CD4-positive, alpha-beta memory T cell (primary cell): ENCODE data around the gene EXOC3. TPM values are rescaled to one million over a fixed set of nuclear protein-coding genes. Genes with fewer than 3 reads are reported as not detected.
"Not testable (repeated sequence)": the region's sequence is repeated elsewhere in the genome, so short reads cannot be mapped to it uniquely, and the experiment has no call there.

Experiments used
- CTCF ChIA-PET: fragments of 350-600 bp; sonication (Branson Sonifier 250); formaldehyde crosslinking; loops from one replicate; lab custom pipeline; 2021; ENCODE audit warnings: inconsistent platforms; ENCODE audit not compliant: partially characterized antibody; lab: Charles Lee
- POLR2A ChIA-PET: fragments of 350-600 bp; sonication (Branson Sonifier 250); formaldehyde crosslinking; loops from one replicate; lab custom pipeline; 2021; ENCODE audit not compliant: partially characterized antibody; lab: Charles Lee
- DNase-seq, 5 donors: peaks; one replicate each; pipeline versions ENCODE4 v3.0.0 to v3.0.0-alpha.2; 2020 to 2022; ENCODE audit warnings: mixed read lengths in 1 of 5
- H3K27ac ChIP-seq: one replicate; pipeline ENCODE4 v1.7.0; 2013; ENCODE audit warnings: low read depth, low read length
- H3K27me3 ChIP-seq: 2 replicates; pipeline ENCODE4 v1.7.0; 2013; ENCODE audit warnings: mild to moderate bottlenecking, low read length, moderate library complexity; ENCODE audit not compliant: insufficient read depth
- H3K36me3 ChIP-seq: 2 replicates; pipeline ENCODE4 v1.7.0; 2013; ENCODE audit warnings: mild to moderate bottlenecking, low read length, moderate library complexity; ENCODE audit not compliant: insufficient read depth
- H3K4me1 ChIP-seq: 2 replicates; pipeline ENCODE4 v1.7.0; 2013; ENCODE audit warnings: mild to moderate bottlenecking, low read length, moderate library complexity; ENCODE audit not compliant: insufficient read depth
- H3K4me3 ChIP-seq, 2 donors: one replicate each; pipeline ENCODE4 v1.7.0; 2013; ENCODE audit warnings: low read length in 2 of 2, mild to moderate bottlenecking in 1 of 2
- H3K9me3 ChIP-seq, 2 donors: one replicate each; pipeline ENCODE4 v1.7.0; 2013; ENCODE audit warnings: low read length in 2 of 2, control low read depth in 1 of 2; ENCODE audit not compliant: control insufficient read depth in 1 of 2
- H3K27ac Mint-ChIP-seq, 7 donors: one replicate each; pipeline ENCODE4 v1.8.0; 2020 to 2021; ENCODE audit warnings: mixed read lengths in 7 of 7, mild to moderate bottlenecking in 6 of 7, inconsistent platforms in 3 of 7, moderate library complexity in 3 of 7
- H3K27me3 Mint-ChIP-seq, 2 donors: one replicate each; pipeline ENCODE4 v1.8.0; 2020 to 2021; ENCODE audit warnings: mixed read lengths in 2 of 2
- H3K36me3 Mint-ChIP-seq, 2 donors: one replicate each; pipeline ENCODE4 v1.8.0; 2020 to 2021; ENCODE audit warnings: mixed read lengths in 2 of 2, inconsistent platforms in 1 of 2, mild to moderate bottlenecking in 1 of 2
- H3K4me1 Mint-ChIP-seq, 4 donors: one replicate each; pipeline ENCODE4 v1.8.0; 2020 to 2021; ENCODE audit warnings: mixed read lengths in 4 of 4, mild to moderate bottlenecking in 1 of 4
- H3K4me3 Mint-ChIP-seq, 8 donors: one replicate each; pipeline ENCODE4 v1.8.0; 2020 to 2021; ENCODE audit warnings: mixed read lengths in 8 of 8, mild to moderate bottlenecking in 7 of 8, moderate library complexity in 6 of 8, inconsistent platforms in 3 of 8
- H3K9me3 Mint-ChIP-seq, 8 donors: one replicate each; pipeline ENCODE4 v1.8.0; 2020 to 2021; ENCODE audit warnings: mixed read lengths in 8 of 8, mild to moderate bottlenecking in 5 of 8, inconsistent platforms in 3 of 8, moderate library complexity in 1 of 8
- intact Hi-C: fragments of 100-400 bp; cut with micrococcal nuclease; formaldehyde crosslinking; loops from one replicate; pipeline ENCODE4 v1.15.1; 2023
- polyA plus RNA-seq, 2 donors: library from polyadenylated mRNA; unstranded; fragments of 300-500 nt; fragmentation: Illumina TruSeq; gene quantifications; one replicate each; pipeline ENCODE4 v1.2.3, GENCODE V29; 2021
- total RNA-seq, 2 experiments: library from RNA; stranded (reverse); gene quantifications; one replicate each; pipeline ENCODE4 v1.2.3, GENCODE V29; 2021

The EXOC3 gene
- total and polyA plus RNA-seq, 4 experiments from 2014 or later = 32.0 to 96.1 (median 62.9) TPM

DNA sequence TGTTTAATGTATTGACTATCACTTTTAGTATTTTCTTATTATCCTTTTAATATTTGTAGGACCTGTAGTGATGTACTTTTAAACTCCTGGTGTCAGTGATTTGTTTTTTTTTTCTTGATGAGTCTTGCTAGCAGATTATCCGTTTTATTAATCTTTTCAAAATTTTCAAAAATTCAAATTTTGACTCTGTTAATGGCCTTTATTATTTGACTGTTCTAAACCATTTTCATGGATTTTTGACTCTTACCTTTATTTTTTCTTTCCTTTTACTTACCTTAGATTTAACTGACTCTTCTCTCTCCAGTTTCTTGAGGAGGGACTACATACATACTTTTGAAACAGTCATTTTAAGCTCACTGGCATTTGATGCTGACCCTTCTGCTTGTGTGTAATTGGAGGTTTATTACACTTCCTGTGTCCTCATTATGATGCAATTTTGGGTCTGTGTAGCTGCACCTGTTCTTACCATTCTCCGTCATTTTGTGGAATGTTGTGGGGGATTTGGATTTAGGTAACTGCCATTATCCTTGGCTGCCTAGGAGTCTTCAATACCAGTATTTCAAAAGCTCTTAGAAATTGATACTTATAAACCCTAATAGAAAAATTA, 32.0 kb upstream of the EXOC3 start:
- Histone ChIP-seq H3K4me1 (no peaks in the 10 kb centered on the region), H3K27ac (no peak overlapping the region), H3K4me3 (no peak overlapping the region), H3K9me3 (no peaks in the 10 kb centered on the region), H3K27me3 (no peaks in the 10 kb centered on the region), H3K36me3 (no peaks in the 10 kb centered on the region)
- CTCF ChIA-PET = no interaction called here
- intact Hi-C loops = no loop called here
- H3K4me3 Mint-ChIP-seq = no peak overlapping the region
- no peaks in the 10 kb centered on the region for H3K9me3 Mint-ChIP-seq
- POLR2A ChIA-PET = no interaction called here
- no peaks in the 10 kb centered on the region for H3K36me3 Mint-ChIP-seq
- H3K27me3 Mint-ChIP-seq = peaks cover 5 to 11% of the 10 kb centered on the region in 2 donors
- H3K27ac Mint-ChIP-seq = no peak overlapping the region
- DNase-seq = no peak
- H3K4me1 Mint-ChIP-seq = peaks cover 0 to 5% (median 0%) of the 10 kb centered on the region in 4 donors

DNA sequence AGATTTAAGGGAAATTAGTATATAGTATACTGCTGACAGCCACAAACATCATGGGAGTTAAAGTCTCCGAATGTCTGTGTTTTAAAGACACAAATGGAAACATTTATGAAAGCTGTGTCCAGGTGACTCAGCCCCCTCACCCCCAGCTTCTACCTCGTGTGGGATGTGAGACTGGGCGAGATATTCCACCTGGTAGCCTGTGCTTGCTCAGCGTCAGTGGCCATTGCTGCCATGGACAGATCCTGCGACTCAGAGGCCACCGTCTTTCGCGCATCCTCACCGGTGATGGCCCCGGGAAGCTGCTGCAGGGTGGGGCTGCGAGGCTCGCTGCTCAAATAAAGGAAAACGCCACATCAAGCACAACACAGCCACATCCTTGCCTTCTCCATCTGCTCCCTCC, 31.2 kb upstream of the EXOC3 start:
- ChIA-PET CTCF (no interaction called here), POLR2A (no interaction called here)
- Mint-ChIP-seq H3K9me3 (no peaks in the 10 kb centered on the region), H3K27ac (no peak overlapping the region), H3K27me3 (peaks cover 5 to 10% of the 10 kb centered on the region in 2 donors), H3K36me3 (no peaks in the 10 kb centered on the region), H3K4me1 (peaks cover 0 to 5% (median 0%) of the 10 kb centered on the region in 4 donors), H3K4me3 (no peak overlapping the region)
- intact Hi-C loops = no loop called here
- DNase-seq = no peak
- H3K4me1 ChIP-seq = no peaks in the 10 kb centered on the region
- H3K27ac ChIP-seq = no peak overlapping the region
- H3K36me3 ChIP-seq = no peaks in the 10 kb centered on the region
- H3K4me3 ChIP-seq = no peak overlapping the region
- no peaks in the 10 kb centered on the region for H3K27me3 ChIP-seq
- H3K9me3 ChIP-seq = no peaks in the 10 kb centered on the region

DNA sequence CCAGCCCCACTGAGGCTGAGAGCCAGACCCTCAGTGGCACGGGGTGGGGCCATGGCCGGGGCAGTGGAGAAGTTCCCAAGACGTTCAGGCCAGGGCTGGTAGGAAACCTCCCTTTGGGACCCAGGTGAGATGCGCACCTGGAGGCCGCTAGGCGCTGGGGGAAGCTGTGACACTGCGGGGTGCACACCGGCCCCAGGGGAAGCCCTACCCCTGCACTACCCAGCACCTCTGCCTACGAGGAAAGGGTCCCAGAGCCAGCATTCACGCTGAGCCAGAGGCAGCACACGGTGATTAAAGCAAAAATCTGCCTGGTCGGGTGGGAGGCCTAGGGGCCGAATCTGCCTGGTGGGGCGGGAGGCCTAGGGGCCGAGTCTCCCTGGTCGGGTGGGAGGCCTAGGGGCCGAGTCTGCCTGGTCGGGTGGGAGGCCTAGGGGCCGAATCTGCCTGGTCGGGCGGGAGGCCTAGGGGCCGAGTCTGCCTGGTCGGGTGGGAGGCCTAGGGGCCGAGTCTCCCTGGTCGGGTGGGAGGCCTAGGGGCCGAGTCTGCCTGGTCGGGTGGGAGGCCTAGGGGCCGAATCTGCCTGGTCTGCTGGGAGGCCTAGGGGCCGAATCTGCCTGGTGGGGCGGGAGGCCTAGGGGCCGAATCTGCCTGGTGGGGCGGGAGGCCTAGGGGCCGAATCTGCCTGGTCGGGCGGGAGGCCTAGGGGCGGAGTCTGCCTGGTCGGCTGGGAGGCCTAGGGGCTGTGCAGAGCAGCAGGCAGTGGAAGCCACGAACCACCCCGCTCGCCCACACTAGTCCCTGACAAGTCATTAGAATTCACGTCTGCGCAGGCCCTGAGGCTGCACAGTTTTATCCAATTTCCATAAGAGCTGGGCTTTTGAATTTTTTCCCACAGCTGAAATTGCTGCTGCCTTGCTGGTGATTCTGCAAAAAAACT, 27.7 kb upstream of the EXOC3 start:
- H3K27ac Mint-ChIP-seq, H3K4me3 ChIP-seq, POLR2A ChIA-PET, intact Hi-C loops, H3K4me1 Mint-ChIP-seq, H3K36me3 Mint-ChIP-seq, H3K9me3 Mint-ChIP-seq, H3K9me3 ChIP-seq, H3K4me1 ChIP-seq, H3K36me3 ChIP-seq, H3K4me3 Mint-ChIP-seq, H3K27me3 Mint-ChIP-seq, H3K27ac ChIP-seq, DNase-seq, CTCF ChIA-PET, H3K27me3 ChIP-seq: not testable (repeated sequence)

DNA sequence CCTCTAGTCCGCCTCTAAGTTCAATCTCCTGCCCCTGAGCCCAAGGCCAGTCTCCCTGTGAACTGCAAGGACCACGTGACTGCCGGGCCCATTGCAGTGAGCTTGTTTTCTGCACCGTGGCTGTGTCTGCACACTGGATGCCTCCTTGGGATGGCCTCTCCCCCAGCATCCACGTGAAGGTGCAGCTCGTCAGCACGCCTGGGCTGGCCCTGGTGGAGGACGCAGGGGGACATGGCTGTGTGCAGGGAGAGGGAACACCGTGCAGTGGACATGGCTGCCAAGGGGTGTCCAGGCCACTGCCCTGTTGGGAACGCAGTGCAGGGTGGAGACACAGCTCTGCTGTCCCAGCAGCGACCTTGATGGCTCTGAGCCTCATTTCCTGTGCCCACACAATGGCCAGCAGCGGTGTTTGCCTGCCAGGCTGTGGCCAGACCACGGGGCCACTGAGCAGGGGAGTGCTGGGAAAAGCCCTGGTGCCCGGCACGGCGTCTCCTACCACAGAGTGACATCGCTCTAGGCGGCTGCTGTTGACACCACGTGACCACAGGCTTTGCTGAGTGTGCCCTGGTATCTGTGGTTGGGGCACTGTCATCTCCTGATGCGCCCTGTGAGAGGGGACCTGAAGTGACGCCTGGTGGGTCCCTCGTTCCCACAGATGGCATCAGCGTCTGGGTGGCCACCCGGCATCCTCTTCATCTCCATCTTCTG, 26.9 kb upstream of the EXOC3 start:
- no peaks in the 10 kb centered on the region for H3K9me3 ChIP-seq
- CTCF ChIA-PET = no interaction called here
- DNase-seq = no peak
- H3K27ac Mint-ChIP-seq = no peak overlapping the region
- H3K4me1 ChIP-seq = no peaks in the 10 kb centered on the region
- peaks cover 4 to 9% of the 10 kb centered on the region in 2 donors for H3K27me3 Mint-ChIP-seq
- POLR2A ChIA-PET = no interaction called here
- no peak overlapping the region for H3K4me3 ChIP-seq
- H3K27me3 ChIP-seq = no peaks in the 10 kb centered on the region
- no peaks in the 10 kb centered on the region for H3K9me3 Mint-ChIP-seq
- no peaks in the 10 kb centered on the region for H3K36me3 Mint-ChIP-seq
- no peaks in the 10 kb centered on the region for H3K36me3 ChIP-seq
- intact Hi-C loops = no loop called here
- H3K4me3 Mint-ChIP-seq = no peak overlapping the region
- peaks cover 0 to 5% (median 0%) of the 10 kb centered on the region in 4 donors for H3K4me1 Mint-ChIP-seq
- no peak overlapping the region for H3K27ac ChIP-seq

DNA sequence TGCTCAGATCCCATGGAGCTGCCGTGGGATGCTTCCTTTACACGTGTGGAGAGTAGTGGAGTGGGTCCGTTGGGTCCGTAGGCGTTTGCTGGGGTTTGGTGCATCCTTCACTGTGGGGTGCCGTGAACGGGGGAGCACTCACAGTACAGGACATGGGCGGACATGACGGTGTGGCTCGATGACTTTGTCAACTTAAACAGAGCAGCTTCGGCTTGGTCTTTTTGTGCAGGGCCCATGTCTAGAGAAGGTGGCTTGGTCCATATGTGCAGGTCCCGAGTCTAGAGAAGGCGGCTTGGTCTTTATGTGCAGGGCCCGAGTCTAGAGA, 26.4 kb upstream of the EXOC3 start:
- Histone ChIP-seq H3K9me3 (no peaks in the 10 kb centered on the region), H3K4me1 (no peaks in the 10 kb centered on the region), H3K4me3 (no peak overlapping the region), H3K27ac (no peak overlapping the region), H3K27me3 (no peaks in the 10 kb centered on the region), H3K36me3 (no peaks in the 10 kb centered on the region)
- intact Hi-C loops = no loop called here
- ChIA-PET CTCF (no interaction called here), POLR2A (no interaction called here)
- Mint-ChIP-seq H3K4me3 (no peak overlapping the region), H3K4me1 (peaks cover 0 to 5% (median 0%) of the 10 kb centered on the region in 4 donors), H3K27ac (no peak overlapping the region), H3K36me3 (no peaks in the 10 kb centered on the region), H3K9me3 (no peaks in the 10 kb centered on the region), H3K27me3 (peaks cover 2 to 7% of the 10 kb centered on the region in 2 donors)
- no peak for DNase-seq

DNA sequence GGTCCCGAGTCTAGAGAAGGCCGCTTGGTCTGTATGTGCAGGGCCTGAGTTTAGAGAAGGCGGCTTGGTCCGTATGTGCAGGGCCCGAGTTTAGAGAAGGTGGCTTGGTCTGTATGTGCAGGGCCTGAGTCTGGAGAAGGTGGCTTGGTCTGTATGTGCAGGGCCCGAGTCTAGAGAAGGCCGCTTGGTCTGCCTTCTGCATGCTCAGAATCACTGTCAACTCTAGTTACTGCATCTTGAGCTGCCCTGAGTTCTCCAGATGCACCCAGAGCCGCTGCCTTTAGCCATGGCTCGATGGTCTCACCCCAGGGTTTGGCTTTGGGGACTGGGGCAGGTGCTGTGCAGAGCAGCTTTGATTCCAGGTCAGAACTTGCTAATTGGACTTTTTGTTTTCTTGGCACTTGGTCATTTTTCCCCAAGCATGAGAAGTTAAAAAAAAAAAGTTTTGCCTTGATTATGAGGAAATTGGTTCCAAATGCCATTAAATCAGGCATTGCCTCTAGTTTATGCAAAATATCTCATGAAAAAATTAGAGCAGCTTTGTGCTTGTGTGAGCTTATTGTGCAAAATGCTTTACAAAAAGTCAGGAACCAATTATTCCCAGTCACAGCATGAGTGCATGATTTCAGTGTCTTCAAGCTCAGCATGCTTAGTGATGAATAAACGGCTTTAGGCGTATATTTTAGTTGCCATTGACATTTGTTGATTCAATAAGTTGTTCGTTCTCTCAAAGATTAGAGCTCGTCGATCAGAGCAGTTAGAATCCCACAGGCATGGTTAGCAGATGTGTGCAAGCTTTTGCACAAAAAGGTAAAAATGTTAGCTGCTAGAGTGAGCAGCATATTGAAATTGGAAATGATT, 25.4 kb upstream of the EXOC3 start:
- DNase-seq = no peak
- Mint-ChIP-seq H3K4me3 (no peak overlapping the region), H3K36me3 (no peaks in the 10 kb centered on the region), H3K4me1 (peaks cover 0 to 5% (median 0%) of the 10 kb centered on the region in 4 donors), H3K27me3 (peaks cover 2 to 4% of the 10 kb centered on the region in 2 donors), H3K9me3 (no peaks in the 10 kb centered on the region), H3K27ac (no peak overlapping the region)
- Histone ChIP-seq H3K4me3 (no peak overlapping the region), H3K9me3 (no peaks in the 10 kb centered on the region), H3K4me1 (no peaks in the 10 kb centered on the region), H3K36me3 (no peaks in the 10 kb centered on the region), H3K27me3 (no peaks in the 10 kb centered on the region), H3K27ac (no peak overlapping the region)
- intact Hi-C loops = no loop called here
- CTCF ChIA-PET = no interaction called here
- POLR2A ChIA-PET = no interaction called here
